HT-29 (cell line): ENCODE measurements around the gene TLE7. TPM values are rescaled to one million over a fixed set of nuclear protein-coding genes. Genes with fewer than 3 reads are reported as not detected.

Experiments
- DNase-seq: peaks from one replicate; pipeline ENCODE4 v3.0.0-alpha.2; 2015; ENCODE audit warnings: low spot score
- total RNA-seq: library from RNA; depleted of rRNA; stranded (reverse); fragments of >200 nt; shearing (Covaris generic); gene quantifications from 2 replicates; pipeline ENCODE4 v1.2.3, GENCODE V29; 2014

TLE7 gene
- total RNA-seq, 1 experiment from 2014 or later: not detected

GRCh38 chr16:71448274-71448866 is 6.5 kb upstream of the TLE7 start:
- DNase-seq: no peak

GRCh38 chr16:71443714-71444113 is 1.9 kb upstream of the TLE7 start:
- no peak for DNase-seq

- DNase-seq: no peak
These were observed 355 bp downstream of the TLE7 start for GRCh38 chr16:71441348-71442050.

GRCh38 chr16:71440669-71441347 is 1.0 kb downstream of the TLE7 start:
- DNase-seq: peak; percentile 36

GRCh38 chr16:71439523-71439922 is 2.3 kb downstream of the TLE7 start:
- DNase-seq: no peak

GRCh38 chr16:71436473-71436872 is 5.4 kb downstream of the TLE7 start:
- DNase-seq: no peak

GRCh38 chr16:71432906-71433305 is 8.9 kb downstream of the TLE7 start:
- DNase-seq: no peak

GRCh38 chr16:71431991-71432390 is 9.9 kb downstream of the TLE7 start:
- DNase-seq: no peak

GRCh38 chr16:71431176-71431575 is 10.7 kb downstream of the TLE7 start:
- DNase-seq: no peak

GRCh38 chr16:71430744-71431143 is 11.1 kb downstream of the TLE7 start:
- DNase-seq: no peak

- DNase-seq: no peak
These were observed 12.3 kb downstream of the TLE7 start for GRCh38 chr16:71429581-71429980.

- no peak for DNase-seq
These were observed 13.0 kb downstream of the TLE7 start for GRCh38 chr16:71428883-71429282.

- DNase-seq: no peak
These were observed 13.5 kb downstream of the TLE7 start for GRCh38 chr16:71428385-71428784.

GRCh38 chr16:71426880-71427615 is 14.8 kb downstream of the TLE7 start:
- no peak for DNase-seq

- no peak for DNase-seq
These were observed 15.6 kb downstream of the TLE7 start for GRCh38 chr16:71426069-71426879.

GRCh38 chr16:71425746-71426068 is 16.1 kb downstream of the TLE7 start:
- DNase-seq: no peak

- no peak for DNase-seq
These were observed 17.2 kb downstream of the TLE7 start for GRCh38 chr16:71424626-71425025.

GRCh38 chr16:71423865-71424264 is 18.0 kb downstream of the TLE7 start:
- DNase-seq: no peak

- no peak for DNase-seq
These were observed 18.8 kb downstream of the TLE7 start for GRCh38 chr16:71423016-71423415.

GRCh38 chr16:71421911-71422310 is 19.9 kb downstream of the TLE7 start:
- DNase-seq: peak; percentile 70

- no peak for DNase-seq
These were observed 27.8 kb downstream of the TLE7 start for GRCh38 chr16:71414038-71414437.

- DNase-seq: no peak
These were observed 28.5 kb downstream of the TLE7 start for GRCh38 chr16:71413341-71413740.
